ENCODE data around the gene TUBA3E.

DNA sequence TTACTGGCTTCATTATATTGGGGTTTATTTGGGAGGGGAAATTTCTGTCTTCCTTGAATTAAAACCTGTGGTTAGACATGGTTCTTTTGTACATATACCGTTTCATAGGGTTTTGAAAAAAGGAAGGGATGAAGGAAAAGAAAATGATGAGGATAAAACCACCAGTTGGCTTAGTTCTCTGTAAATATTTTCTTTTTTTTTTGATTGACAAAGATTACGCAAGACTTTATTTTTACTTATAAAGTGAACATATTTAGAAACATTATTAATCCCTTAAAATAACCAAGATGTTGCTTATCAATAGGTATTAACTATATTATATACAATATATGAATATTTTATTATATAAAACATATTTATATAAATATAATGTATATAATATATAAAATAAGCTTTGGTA, 45.1 kb upstream of the TUBA3E start:
- TF ChIP-seq EZH2 (IDR thresholded peaks at IDR 0.05) (no peak), POLR2AphosphoS5 (IDR thresholded peaks at IDR 0.05; ENCODE audit: borderline replicate concordance, low read depth, low read length) (no peak), FOXP2 (optimal IDR thresholded peaks at IDR 0.05; ENCODE audit: control extremely low read depth, extremely low read length, insufficient read depth) (no peak)
